Measurements from ENCODE around the gene TMEM184B.

The TMEM184B gene

DNA sequence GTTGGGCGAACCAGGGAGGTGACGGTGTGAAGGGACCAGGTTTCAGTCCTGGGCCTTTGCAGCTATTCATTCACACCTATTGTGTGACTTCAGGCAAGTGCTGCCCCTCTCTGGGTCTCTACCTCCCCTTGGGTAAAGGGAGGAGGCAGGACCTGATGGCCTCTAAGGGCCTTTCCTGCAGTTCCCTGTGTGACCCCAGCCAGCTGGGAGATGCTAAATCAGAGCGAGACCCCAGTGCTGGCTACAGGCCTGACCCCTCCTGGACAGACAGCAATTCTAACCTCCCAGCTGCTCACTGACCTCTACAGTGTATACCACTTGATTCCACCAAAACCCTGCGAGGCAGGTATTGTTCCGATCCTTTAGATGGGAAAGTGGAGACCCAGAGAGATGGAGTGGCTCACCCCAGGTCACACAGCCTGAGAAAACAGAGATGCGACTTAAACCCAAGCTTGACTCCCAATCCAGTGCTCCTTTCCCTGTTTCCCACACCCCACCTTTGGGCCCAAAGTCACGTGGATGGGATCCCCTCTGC lies 64.8 kb downstream of the TMEM184B start:
- Histone ChIP-seq H3K4me1 (ENCODE audit: control insufficient read depth in 1 of 2, insufficient read depth in 1 of 2, low read depth in 1 of 2, low read length in 1 of 2) (peaks cover 10 to 16% of the 10 kb centered on the region in 2 experiments), H3K36me3 (no peaks in the 10 kb centered on the region), H3K9me3 (no peaks in the 10 kb centered on the region), H3K27ac (no peak overlapping the region), H3K4me3 (ENCODE audit: low read depth in 1 of 2, low read length in 1 of 2) (no peak overlapping the region), H3K27me3 (peaks cover 26% of the 10 kb centered on the region)
- TF ChIP-seq, protein P1, sequence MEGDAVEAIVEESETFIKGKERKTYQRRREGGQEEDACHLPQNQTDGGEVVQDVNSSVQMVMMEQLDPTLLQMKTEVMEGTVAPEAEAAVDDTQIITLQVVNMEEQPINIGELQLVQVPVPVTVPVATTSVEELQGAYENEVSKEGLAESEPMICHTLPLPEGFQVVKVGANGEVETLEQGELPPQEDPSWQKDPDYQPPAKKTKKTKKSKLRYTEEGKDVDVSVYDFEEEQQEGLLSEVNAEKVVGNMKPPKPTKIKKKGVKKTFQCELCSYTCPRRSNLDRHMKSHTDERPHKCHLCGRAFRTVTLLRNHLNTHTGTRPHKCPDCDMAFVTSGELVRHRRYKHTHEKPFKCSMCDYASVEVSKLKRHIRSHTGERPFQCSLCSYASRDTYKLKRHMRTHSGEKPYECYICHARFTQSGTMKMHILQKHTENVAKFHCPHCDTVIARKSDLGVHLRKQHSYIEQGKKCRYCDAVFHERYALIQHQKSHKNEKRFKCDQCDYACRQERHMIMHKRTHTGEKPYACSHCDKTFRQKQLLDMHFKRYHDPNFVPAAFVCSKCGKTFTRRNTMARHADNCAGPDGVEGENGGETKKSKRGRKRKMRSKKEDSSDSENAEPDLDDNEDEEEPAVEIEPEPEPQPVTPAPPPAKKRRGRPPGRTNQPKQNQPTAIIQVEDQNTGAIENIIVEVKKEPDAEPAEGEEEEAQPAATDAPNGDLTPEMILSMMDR (IDR thresholded peaks at IDR 0.05): no peak

GRCh38 chr22:38205261-38206128 lies 67.3 kb downstream of the TMEM184B start:
- Histone ChIP-seq H3K36me3 (no peaks in the 10 kb centered on the region), H3K9me3 (no peaks in the 10 kb centered on the region), H3K27me3 (peaks cover 26% of the 10 kb centered on the region), H3K27ac (no peak overlapping the region), H3K4me3 (ENCODE audit: low read depth in 1 of 2, low read length in 1 of 2) (no peak overlapping the region), H3K4me1 (ENCODE audit: control insufficient read depth in 1 of 2, insufficient read depth in 1 of 2, low read depth in 1 of 2, low read length in 1 of 2) (peaks cover 12 to 25% of the 10 kb centered on the region in 2 experiments)
- TF ChIP-seq, protein P1 (IDR thresholded peaks at IDR 0.05): no peak

- no peaks in the 10 kb centered on the region for H3K36me3 ChIP-seq
- peaks cover 12 to 25% of the 10 kb centered on the region in 2 experiments for H3K4me1 ChIP-seq (ENCODE audit: control insufficient read depth in 1 of 2, insufficient read depth in 1 of 2, low read depth in 1 of 2, low read length in 1 of 2)
- H3K27ac ChIP-seq: no peak overlapping the region
- H3K9me3 ChIP-seq: no peaks in the 10 kb centered on the region
- H3K27me3 ChIP-seq: peaks cover 26% of the 10 kb centered on the region
- no peak overlapping the region for H3K4me3 ChIP-seq (ENCODE audit: low read depth in 1 of 2, low read length in 1 of 2)
- TF ChIP-seq, protein P1 (IDR thresholded peaks at IDR 0.05): no peak
Observed at GRCh38 chr22:38204784-38205183, 68.0 kb downstream of the TMEM184B start.

DNA sequence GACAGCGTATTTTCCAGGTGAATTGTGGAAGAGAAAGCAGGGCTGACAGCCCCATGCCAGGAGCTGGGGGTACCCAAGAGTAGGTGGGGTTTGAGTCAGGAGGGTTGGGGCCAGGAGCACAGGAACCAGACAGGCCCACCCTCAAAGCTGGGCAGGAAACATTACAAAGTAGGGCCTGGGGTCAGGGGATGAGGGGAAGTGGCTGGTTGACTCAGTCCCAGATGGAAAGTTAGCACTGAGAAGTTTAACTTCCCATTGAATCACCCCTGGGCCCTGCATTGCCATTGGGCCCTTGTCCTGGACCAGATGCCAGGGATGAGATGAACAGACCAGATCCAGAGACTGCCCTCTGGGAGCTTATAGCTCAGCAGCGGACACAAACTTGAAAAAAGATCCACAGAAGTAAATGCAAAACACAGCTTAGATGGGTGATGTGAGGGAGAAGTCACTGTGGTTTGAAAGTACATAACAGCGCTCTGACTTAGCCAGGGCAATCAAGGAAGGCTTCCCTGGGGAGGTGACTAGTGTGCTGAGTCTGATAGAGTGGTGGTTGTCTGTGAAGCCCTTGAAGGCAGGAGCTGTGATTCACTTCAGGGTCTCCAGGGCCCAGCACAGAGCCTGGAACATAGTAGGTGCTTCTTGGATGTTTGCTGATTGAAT lies 68.8 kb downstream of the TMEM184B start:
- Histone ChIP-seq H3K9me3 (no peaks in the 10 kb centered on the region), H3K4me3 (ENCODE audit: low read depth in 1 of 2, low read length in 1 of 2) (peak overlapping the region in 1 of 2 experiments; percentile 88), H3K27me3 (peaks cover 26% of the 10 kb centered on the region), H3K4me1 (ENCODE audit: control insufficient read depth in 1 of 2, insufficient read depth in 1 of 2, low read depth in 1 of 2, low read length in 1 of 2) (peaks cover 12 to 25% of the 10 kb centered on the region in 2 experiments), H3K27ac (peak overlapping the region; percentile 92), H3K36me3 (no peaks in the 10 kb centered on the region)
- TF ChIP-seq, protein P1 (IDR thresholded peaks at IDR 0.05): no peak

DNA sequence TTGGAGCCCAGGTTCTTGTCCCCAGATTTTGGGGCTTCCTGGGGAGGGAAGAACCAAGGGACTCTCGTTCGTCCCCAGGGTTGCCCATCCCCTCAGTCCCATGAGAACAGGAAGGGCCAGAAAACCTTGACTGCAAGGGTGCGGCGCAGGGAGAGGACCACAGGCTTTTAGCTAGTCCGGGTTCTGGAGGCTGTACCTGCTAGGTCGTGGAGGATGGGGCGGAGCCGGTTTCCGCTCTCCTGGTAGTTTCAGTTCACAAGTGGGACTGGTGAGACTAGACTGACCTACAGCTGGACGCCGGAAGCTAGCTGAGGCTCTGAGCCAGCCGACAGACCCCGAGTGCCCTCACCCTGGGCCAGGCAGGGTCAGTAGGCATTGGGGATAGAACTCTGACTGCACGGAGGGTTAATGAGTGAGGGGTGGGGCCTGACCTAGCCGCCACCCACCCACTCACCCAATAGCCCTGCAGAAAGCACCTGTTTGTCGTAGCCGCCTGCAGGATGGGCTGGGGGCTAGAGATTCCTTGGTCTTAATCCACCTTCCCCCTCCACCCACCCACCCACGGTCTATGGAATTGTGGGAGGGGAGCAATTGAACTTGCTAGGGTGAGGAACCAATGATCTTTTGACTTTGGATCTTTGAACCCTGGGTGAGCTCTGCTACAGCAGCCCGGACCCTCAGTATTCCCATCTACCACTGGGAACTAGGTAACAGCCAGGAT lies 69.6 kb downstream of the TMEM184B start:
- peaks cover 12 to 25% of the 10 kb centered on the region in 2 experiments for H3K4me1 ChIP-seq (ENCODE audit: control insufficient read depth in 1 of 2, insufficient read depth in 1 of 2, low read depth in 1 of 2, low read length in 1 of 2)
- H3K36me3 ChIP-seq: no peaks in the 10 kb centered on the region
- peaks cover 26% of the 10 kb centered on the region for H3K27me3 ChIP-seq
- H3K27ac ChIP-seq: peak overlapping the region; percentile 92
- H3K9me3 ChIP-seq: no peaks in the 10 kb centered on the region
- TF ChIP-seq, protein P1 (IDR thresholded peaks at IDR 0.05): no peak
- H3K4me3 ChIP-seq (ENCODE audit: low read depth in 1 of 2, low read length in 1 of 2): peak overlapping the region; percentile 88 to 93

All from neutrophil (primary cell).